Limb (tissue), 2 donors: Measurements from ENCODE around the gene ST6GALNAC1.

Source experiments
- DNase-seq, 2 donors: peaks; one replicate each; pipeline ENCODE4 v3.0.0-alpha.2; 2016; ENCODE audit errors: extremely low spot score in 2 of 2

ST6GALNAC1 gene

DNA sequence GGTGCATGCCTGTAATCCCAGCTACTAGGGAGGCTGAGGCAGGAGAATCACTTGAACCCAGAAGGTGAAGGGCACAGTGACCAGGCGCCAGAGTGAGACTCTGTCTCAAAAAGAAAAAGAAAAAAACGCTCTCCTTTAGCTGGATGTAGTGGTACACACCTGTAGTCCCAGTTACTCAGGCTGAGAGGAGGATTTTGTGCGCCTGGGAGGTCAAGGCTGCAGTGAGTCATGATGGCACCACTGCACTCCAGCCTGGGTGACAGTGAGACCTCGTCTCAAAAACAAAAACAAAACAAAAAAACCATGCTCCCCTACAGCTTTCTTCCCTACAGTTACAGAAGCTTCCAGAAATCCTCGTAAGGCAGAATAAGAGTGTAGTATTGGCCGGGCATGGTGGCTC lies 33.1 kb upstream of the ST6GALNAC1 start:
- no peak for DNase-seq

DNA sequence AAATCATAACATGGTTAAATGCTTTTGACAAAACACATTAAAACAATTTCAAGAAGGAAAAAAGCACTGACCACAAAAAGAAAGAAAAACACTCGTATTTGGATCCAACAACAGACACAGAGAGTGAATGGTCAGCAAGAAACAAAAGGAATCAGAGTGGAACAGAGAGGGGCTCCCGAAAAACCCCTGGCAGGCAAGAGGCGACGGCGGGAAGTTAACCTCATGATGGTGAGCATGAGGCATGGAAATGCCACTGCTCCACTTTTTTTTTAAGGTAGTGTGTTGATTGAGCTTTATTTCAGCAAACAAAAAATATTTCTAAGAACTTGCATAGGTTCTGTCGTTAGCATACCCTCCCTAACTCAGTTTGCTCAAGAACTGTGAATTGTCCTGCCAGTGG lies 32.1 kb upstream of the ST6GALNAC1 start:
- DNase-seq: no peak

DNA sequence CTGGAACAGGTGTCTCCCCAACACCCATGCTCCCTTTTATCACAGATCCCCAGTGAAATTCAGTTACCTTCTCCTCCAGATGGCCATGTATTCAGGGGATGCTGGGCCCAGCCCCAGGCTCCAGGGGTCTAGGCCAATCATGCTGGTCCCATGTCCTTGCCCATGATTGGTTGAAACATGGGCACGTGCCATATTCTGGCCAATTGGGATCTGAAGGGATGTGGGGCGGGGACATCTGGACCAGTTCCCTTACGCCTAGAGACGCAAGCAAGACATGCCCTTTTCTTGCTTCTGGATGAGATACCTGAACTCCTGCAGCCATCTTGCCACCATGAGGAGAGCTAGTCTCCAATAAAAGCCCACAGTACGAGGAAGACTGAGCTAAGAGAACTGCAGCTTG lies 31.0 kb upstream of the ST6GALNAC1 start:
- DNase-seq: no peak

DNA sequence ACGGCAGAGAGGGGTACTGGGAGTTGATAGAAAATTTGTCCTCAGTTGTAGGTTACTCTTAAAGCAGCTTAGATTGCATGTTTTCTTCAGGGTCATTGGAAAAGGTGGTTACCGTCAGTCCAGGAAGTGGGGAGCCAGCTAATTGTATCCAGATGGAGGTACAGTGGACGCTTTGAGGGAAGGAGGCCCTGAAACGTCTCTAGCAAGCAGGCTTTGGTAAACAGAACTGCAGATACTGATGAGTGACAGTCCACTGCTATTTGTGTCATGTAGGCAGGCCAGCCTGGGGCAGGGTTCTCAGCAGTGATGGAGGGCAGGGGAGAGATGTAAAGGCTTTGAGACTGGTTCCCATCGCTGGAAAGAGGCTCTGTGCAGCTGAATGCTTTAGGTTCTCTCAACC lies 30.2 kb upstream of the ST6GALNAC1 start:
- no peak for DNase-seq

DNA sequence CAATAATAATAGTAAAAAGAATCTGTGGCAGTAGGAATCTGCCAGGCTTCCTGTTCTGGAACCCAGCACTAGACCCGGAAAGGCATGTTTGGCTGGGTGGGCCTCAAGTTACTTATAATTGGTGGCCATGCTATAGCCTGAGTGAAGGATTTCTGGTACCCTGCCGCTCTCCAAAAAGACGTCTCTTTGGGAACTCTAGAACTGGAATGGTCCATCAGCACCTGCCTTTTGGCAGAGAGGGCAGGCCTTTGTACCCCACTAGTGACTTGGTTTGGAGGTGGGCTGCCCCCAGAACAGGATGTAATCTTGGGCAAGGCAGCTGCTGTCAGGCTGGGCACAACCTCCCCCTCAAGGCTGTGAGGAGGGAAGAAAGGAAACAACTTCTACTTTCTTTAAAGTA lies 29.3 kb upstream of the ST6GALNAC1 start:
- DNase-seq: no peak

DNA sequence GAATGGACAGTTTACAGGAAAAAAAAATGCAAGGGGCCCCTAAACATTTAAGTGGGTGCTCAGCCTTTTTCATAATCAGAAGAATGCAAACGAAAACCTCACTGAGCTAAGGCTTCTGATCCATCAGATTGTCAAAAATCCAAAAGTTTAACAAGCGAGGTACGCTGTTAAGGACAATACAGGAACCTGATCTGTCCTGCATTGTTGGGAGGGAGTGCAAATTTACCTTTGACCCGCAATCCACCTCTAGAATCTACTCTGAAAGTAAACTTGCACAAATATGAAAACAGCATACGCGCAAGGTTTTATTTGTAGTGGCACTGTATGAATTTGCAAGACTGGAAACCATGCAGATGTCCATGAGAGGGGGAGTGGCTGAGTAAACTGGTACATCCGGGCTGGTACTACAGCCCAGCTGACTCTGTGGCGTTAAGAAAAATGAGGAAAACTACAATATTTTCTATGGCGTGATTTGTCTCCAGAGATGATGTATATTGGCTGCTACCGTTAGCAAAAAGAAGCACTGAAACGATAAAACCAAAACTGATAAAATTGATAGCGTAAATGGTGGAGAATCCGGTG lies 28.8 kb upstream of the ST6GALNAC1 start:
- DNase-seq: no peak

DNA sequence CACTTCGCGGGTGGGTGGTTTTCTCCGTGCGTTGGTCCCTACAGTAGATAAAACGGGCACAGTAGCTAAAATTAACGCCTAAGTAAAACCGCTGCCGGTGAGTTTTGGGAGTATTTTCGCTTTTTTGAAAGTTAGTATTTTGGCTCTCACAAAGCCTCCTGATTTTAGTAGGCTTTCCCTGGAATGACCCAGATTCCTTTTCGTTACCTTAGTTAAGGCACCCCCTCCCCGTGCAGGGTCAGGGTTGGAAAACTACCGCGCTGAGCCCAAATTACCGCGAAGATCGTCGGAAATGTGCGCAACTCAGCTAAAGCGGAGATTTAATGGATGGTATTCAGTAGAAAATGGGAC lies 28.3 kb upstream of the ST6GALNAC1 start:
- no peak for DNase-seq

DNA sequence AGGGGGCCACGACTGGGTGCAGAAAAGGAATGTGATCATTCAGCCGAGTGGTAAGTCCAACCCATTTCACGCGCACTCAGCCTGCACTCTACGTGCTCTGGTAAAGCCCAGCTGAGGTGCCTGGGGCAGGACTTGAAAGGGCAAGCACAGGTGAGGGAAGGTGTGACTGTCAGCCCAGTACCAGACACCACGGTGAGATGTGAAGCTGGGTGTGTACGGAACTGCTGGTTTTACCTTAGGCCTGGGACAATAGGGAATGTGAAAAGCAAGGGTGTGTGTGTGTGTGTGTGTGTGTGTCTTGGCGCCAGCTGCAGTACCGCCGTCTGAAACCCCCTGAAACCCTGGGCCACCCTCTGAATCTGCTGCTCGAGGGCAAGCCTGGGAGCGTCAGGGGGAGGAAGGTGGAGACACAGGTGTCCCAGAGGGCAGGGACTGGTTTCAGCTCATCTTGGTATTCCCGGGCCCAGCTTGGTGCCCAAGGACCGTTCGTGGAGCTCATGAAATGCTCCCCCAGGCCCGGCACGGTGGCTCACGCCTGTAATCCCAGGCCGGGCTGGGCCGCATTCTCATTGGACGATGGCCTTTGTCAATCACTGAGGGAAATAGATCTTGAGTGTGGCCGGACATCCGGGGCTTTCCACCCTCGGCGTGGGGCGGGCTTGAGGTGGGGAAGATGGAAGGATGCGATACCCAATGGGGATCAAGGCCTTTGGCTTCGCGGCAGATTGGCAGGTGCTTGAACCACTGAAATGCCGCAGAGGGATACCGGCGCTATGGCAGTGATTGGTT lies 27.8 kb upstream of the ST6GALNAC1 start:
- peak; percentile 99 to 100 for DNase-seq

DNA sequence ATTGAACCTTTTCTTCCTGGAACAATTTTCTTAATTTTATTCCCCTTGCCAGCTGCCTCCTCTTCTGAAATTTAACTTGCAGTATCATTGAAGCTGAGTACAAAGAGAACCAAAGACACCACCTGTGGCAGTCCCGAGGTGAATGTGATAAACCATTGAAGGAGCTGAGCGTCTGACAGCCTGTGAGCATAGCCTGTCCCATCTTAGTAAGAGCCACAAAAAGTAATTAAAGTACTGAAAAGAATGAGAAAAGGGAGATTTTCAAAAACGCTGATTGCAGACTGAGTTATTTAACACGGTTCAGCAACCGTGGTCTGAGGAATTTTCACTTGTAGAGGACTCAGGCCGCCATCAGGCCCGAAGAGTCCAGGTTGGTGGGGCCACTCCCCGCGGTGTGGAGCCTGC lies 27.2 kb upstream of the ST6GALNAC1 start:
- DNase-seq: no peak

DNA sequence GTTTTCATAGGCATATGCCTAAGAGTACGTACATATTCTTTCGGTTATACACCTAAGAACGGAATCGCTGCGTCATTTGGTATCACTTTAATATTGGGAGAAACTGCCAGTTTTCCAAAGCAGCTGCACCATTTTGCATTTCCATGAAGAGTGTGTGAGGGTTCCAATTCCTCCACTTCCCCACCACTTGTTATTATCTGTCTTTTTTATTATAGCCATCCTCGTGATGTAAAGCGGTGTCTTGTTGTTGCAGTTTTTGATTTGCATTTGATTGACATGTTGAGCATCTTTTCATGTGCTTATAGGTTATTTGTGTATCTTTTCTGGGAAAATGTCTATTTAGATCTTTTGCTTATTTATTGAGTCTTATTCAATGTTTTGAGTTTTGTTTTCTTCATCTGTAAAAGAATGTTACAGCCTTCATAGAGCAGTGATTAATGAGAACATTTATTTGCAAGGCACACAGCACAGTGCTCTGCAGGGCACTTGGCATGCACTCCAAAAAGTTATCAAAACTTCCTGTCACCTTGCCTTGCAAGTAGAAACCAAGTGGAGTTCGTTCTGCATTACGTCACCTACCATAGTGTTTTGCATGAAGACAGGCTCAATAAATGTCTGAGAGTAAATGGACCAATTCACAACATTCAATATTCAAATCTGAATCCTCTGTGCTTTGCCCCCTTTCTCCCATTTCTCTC lies 26.6 kb upstream of the ST6GALNAC1 start:
- no peak for DNase-seq

DNA sequence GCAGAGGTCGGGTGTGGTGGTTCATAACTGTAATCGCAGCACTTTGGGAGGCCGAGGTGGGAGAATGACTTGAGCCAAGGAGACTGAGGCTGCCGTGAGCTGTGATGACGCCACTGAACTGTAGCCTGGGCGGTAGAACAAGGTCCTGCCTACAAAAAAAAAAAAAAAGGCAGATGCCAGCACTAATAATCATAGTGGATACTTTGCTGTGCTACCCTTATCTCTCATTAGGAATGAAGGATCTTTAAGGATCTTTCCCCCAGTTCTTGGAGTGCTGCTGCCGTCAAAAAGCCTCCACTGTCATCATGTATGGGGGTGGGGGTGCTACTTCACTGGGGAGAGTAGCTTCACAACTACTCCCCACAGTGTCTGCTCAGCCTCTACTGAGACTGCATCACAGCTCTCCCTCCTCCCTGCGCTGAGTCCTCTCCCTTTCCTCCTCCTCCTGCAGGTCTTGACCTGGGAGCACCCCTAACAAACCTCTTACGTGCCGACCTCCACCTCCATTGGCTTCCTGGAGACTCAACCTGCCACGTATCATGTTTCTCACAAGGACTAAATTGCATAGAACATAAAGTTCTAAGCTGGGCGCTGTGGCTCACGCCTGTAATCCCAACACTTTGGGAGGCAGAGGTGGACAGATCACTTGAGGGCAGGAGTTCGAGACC lies 24.4 kb upstream of the ST6GALNAC1 start:
- no peak for DNase-seq

DNA sequence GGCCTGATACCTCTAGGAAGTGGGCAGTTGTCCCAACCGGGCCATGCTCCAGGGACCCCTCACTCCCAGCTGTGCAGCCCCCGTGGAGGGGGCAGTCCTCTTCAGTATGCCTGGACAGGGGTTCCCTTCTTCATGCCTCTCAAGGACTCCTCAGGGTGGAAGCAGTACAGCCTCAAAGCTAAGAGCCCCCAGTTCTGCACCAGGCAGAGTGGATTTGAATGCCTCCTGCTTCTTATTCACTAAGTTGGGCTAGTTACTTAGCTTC lies 23.9 kb upstream of the ST6GALNAC1 start:
- no peak for DNase-seq

DNA sequence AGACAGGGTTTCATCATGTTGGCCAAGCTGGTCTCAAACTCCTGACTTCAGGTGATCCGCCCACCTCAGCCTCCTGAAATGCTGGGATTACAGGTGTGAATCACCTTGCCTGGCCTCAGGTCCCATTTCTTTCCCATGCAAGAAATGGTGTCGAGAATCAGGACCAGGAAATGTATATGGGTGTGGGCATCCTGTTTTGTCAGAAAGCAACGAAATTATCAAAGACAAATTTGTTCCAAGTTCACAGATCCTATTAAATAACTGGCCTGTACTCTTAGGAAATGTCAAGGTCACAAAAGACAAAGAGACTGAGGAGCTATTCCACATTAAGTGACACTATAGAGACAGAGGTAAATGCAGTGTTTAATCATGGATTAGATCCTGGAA lies 17.1 kb upstream of the ST6GALNAC1 start:
- DNase-seq: no peak

DNA sequence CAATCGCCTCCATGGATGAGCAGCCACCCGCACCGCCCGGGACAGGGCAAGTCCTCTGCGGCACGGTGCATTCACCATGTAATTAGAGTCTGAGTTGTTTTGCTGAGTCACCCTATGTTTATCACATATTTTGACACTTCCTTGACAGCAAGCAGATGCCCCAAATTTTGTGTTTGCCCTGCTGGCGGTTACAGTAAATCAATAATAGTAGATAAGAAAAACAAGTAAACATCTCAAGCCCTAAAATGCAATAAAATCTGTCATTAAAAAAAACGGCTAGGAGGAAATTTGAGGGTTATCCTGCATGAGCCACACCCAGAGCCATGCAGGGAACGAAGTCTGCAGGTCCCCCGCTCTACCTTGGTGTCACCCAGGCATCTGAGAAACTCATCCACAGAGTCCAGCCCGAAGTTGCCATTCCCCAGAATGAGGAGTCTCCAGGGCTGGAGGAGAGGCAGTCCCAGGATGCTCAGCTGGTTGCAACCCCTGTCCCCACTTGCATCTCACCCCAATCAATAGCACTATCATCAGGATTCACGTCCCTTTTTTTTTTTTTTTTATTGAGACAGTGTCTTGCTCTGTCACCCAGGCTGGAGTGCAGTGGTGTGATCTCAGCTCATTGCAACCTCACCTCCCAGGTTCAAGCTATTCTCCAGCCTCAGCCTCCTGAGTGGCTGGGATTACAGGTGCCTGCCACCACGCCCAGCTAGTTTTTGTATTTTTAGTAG lies 16.5 kb upstream of the ST6GALNAC1 start:
- no peak for DNase-seq

DNA sequence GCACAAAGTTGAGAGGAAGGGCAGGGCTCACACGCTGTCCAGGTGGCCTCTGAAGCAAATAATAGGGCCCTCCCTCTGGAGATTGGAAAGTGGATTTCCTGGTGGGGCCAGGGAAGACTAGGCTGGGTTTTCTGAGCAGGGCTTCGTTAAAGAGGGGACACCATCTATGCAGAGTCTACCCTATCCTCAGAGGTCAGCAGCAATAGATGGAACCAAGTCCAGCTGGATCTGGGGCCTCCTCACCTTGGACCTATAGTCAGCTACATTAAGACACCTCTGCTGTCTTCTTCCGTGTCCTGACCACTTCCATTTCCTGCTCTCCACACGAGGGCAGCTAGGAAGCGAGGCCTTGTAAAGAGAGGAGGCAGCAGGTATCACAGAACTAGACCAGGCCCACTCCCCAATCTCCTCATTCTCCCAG lies 14.7 kb upstream of the ST6GALNAC1 start:
- DNase-seq: no peak

DNA sequence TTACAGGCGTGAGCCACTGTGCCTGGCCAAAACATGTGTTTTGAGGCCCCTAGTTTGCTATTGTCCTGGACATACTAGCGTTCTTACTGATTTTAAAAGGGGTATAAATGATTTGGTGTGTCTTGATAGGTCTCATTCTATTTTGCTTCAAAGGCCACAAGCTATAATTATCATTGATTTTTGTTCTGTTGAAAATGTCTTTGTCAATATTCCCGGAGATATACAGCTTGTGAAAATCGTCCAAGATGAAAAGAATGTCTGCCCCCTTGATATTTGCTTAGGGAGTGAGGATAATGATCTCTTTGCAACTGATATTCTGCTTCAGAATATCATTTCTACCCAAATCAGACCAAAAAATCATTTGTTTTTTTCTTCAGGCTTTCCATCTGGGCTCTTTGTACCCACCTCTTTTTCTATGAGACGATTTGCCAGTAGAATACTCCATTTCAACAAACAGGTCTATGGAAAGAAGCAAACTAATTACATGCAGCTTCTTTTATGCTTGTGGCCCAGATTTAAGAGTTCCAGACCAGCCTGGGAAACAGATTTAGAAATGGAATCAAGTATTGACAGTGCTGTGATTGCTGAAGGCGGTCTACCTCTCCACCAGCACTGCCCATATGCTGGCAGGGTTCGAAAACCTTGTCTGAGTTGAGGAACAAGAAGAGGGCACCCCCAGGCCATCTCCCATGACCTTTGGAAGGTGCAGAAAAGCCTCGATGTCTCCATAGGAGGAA lies 14.1 kb upstream of the ST6GALNAC1 start:
- DNase-seq: no peak

DNA sequence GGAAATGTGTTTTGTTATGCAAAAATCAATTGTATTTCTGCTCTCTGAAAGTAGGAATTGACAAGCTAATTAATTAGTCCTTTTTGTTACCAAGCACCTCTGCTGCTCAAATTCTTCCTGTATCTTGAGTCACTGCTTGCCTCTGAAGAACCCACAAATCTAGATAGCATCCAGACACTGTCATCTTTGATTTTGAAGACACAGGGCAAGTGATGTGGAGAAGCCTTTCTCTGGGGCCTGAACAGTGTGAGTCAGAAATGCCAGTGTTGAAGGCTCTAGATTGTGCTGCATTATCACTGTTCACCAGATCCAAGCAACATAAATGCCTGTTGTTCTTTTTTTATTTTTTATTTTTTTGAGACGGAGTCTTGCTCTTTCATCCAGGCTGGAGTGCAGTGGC lies 10.9 kb upstream of the ST6GALNAC1 start:
- no peak for DNase-seq

DNA sequence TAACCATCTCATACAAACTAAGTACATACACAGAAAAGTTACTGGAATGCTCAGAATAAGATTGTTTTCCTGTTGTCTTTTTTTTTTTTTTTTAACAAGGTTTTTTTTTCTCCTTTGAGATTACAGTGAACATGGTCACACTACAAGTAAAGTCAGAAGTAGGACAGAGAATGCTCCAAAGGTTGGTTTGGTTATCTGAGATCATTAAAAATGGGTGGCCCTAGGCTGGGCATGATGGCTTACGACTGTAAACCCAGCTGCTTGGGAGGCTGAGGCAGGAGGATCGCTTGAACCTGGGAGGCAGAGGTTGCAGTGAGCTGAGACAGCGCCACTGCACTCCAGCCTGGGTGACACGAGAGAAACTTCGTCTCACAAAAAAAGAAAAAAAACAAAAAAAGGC lies 6.9 kb upstream of the ST6GALNAC1 start:
- no peak for DNase-seq

DNA sequence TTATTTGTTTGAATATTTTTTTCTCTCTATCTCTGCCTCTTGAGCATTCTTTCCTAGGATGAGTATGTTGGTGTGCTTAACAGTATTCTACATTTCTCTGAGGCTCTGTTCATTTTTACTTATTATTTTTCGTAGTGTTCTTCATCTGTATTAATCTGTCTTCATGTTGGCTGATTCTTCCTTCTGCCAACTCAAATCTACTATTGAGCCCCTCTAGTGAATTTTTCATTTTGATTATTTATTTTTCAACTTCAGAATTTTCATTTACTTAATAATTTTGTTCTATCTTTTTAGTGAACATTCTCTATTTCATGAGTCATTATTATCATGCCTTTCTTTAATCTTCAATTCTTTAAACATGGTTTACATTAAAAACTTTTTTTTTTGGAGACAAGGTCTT lies 3.2 kb upstream of the ST6GALNAC1 start:
- DNase-seq: no peak

DNA sequence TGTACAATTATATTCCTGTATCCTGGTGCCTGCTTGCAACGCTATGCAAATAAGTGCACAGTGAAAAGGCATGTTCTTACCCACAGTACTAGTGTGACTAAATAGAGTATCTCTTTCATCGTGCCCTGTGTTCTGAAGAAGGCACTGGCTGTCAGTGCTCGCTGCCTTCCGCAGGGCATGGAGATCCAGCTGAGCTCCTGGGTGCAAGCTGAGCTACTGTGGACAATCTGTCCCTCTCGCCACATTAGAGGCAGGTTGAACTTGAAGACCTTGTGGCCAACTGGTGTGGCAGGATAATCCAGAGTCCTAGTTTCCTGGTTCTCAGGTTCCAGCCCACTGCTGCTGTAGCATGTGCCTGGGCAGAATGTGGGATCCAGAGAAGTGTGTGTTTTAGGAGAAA lies 1.9 kb upstream of the ST6GALNAC1 start:
- no peak for DNase-seq

DNA sequence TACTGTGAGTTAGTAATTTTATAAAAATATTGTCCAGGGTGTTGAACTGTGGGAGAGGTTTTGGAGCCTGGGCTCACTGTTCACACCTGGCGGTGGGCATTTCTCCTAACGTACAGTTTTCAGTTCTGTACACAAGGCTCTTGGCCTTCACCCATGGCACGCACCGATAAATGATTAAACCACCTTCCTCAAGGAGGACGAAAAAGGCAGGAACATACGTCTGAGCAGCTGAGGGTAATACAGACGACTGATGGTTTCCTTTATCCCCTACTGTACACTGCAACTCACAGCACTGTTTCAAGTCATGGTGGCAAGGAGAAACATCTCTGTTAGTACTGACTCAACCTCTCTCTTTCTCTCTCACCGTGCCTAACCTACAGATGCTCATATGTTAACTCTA lies 1.4 kb upstream of the ST6GALNAC1 start:
- no peak for DNase-seq
